ENCODE data around the gene USP54. TPM values are rescaled to one million over a fixed set of nuclear protein-coding genes. Genes with fewer than 3 reads are reported as not detected.

USP54 gene
- total RNA-seq, 1 donor from 2014 or later = 64.2 TPM

DNA sequence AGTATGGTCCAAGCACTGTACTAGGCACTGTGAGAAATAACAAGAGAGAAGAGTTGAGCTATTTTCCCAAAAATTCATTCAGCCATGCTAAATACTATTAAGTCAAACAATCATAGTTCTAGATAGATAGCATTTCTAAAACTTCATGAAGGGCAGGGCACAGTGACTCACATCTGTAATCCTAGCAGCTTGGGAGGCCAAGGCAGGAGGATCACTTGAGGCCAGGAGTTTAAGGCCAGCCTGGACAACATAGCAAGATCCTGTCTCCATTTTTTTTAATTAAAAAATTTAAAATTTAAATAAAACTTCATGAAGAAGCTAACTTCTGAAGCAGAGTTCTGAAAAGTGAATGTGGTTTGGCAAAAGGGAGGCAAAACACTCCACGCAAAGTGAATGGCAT lies 29.9 kb downstream of the USP54 start:
- TF ChIP-seq, protein P1, sequence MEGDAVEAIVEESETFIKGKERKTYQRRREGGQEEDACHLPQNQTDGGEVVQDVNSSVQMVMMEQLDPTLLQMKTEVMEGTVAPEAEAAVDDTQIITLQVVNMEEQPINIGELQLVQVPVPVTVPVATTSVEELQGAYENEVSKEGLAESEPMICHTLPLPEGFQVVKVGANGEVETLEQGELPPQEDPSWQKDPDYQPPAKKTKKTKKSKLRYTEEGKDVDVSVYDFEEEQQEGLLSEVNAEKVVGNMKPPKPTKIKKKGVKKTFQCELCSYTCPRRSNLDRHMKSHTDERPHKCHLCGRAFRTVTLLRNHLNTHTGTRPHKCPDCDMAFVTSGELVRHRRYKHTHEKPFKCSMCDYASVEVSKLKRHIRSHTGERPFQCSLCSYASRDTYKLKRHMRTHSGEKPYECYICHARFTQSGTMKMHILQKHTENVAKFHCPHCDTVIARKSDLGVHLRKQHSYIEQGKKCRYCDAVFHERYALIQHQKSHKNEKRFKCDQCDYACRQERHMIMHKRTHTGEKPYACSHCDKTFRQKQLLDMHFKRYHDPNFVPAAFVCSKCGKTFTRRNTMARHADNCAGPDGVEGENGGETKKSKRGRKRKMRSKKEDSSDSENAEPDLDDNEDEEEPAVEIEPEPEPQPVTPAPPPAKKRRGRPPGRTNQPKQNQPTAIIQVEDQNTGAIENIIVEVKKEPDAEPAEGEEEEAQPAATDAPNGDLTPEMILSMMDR (IDR thresholded peaks at IDR 0.05; ENCODE audit: insufficient read depth, low read length, poor library complexity, severe bottlenecking) = no peak
- DNase-seq (ENCODE audit: low read depth) = no peak
- Histone ChIP-seq H3K27me3 (ENCODE audit: control insufficient read depth, insufficient read depth, low read length) (no peaks in the 10 kb centered on the region), H3K4me3 (ENCODE audit: low read depth, low read length) (no peak overlapping the region), H3K36me3 (ENCODE audit: control insufficient read depth, insufficient read depth, low read length) (no peaks in the 10 kb centered on the region)

DNA sequence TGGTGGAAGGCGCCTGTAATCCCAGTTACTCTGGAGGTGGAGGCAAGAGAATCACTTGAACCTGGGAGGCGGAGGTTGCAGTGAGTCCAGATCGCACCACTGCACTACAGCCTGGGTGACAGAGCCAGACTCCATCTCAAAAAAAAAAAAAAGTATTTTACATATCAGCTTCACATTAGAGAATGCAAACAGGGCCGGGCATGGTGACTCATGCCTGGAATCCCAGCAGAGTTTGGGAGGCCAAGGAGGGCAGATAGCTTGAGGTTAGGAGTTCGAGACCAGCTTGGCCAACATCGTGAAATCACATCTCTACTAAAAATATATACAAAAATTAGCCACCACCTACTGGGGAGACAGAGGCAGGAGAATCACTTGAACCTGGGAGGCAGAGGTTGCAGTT lies 31.6 kb downstream of the USP54 start:
- no peak for DNase-seq (ENCODE audit: low read depth)
- Histone ChIP-seq H3K36me3 (ENCODE audit: control insufficient read depth, insufficient read depth, low read length) (no peaks in the 10 kb centered on the region), H3K27me3 (ENCODE audit: control insufficient read depth, insufficient read depth, low read length) (no peaks in the 10 kb centered on the region), H3K4me3 (ENCODE audit: low read depth, low read length) (no peak overlapping the region)
- TF ChIP-seq, protein P1 (IDR thresholded peaks at IDR 0.05; ENCODE audit: insufficient read depth, low read length, poor library complexity, severe bottlenecking) = no peak

DNA sequence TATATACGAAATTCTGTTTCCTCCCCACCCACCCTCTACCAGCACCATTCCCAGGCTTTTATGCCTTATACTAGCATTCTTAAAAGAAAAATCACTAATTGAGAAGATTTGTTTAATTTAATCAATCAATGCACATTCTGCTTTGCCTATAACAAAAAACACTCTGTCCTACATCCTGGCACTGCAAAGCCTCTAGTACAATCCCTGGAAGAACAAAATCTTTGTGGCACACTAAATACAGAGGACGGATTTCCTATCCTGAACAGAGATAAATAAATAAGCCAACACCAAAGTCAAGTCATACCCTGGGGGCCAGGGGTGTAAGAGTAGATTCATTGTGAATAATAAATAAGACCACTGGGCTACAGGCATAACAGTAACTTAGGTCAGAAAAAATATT lies 34.3 kb downstream of the USP54 start:
- TF ChIP-seq, protein P1 (IDR thresholded peaks at IDR 0.05; ENCODE audit: insufficient read depth, low read length, poor library complexity, severe bottlenecking) = no peak
- no peak overlapping the region for H3K4me3 ChIP-seq (ENCODE audit: low read depth, low read length)
- H3K27me3 ChIP-seq (ENCODE audit: control insufficient read depth, insufficient read depth, low read length) = no peaks in the 10 kb centered on the region
- no peaks in the 10 kb centered on the region for H3K36me3 ChIP-seq (ENCODE audit: control insufficient read depth, insufficient read depth, low read length)
- DNase-seq (ENCODE audit: low read depth) = no peak

DNA sequence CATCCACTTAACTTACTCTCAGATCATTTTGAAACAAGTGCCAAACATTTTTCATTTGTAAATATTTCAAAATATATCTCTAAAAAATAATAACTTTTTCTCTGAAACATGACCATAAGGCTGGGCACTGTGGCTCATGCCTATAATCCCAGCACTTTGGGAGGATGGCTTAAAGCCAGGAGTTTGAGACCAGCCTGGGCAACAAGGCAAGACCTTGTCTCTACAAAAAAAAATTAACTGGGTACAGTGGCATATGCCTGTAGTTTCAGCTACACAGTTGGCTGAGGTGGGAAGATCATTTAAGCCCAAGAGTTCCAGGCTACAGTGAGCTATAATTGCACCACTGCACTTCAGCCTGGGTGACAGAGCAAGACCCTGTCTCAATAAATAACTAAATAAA lies 36.4 kb downstream of the USP54 start:
- no peak for DNase-seq (ENCODE audit: low read depth)

DNA sequence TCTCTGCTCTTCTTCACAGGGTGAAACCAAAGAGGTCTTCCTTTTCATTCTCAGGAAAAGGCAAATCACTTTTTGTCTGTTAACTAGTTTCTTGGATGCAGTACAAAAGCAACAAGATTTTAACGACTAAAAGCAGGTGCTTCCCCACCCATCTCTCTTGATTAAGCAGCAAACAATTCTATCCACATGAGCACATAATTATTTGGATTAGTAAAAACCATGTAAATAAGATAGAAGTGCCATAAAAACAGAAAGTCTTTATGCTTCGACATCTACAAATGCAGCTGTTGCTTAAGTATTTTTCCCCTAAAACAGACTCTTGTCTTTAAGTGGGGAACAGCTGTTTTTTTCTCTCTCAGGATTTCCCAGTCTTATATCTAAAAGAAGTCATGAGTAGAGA lies 37.4 kb downstream of the USP54 start:
- Histone ChIP-seq H3K4me3 (ENCODE audit: low read depth, low read length) (no peak overlapping the region), H3K27me3 (ENCODE audit: control insufficient read depth, insufficient read depth, low read length) (no peaks in the 10 kb centered on the region), H3K36me3 (ENCODE audit: control insufficient read depth, insufficient read depth, low read length) (no peaks in the 10 kb centered on the region)
- TF ChIP-seq, protein P1 (IDR thresholded peaks at IDR 0.05; ENCODE audit: insufficient read depth, low read length, poor library complexity, severe bottlenecking) = no peak
- DNase-seq (ENCODE audit: low read depth) = no peak

More for the DNA sequence above, 36.4 kb downstream of the USP54 start:
- Histone ChIP-seq H3K36me3 (ENCODE audit: control insufficient read depth, insufficient read depth, low read length) (no peaks in the 10 kb centered on the region), H3K4me3 (ENCODE audit: low read depth, low read length) (no peak overlapping the region), H3K27me3 (ENCODE audit: control insufficient read depth, insufficient read depth, low read length) (no peaks in the 10 kb centered on the region)
- TF ChIP-seq, protein P1 (IDR thresholded peaks at IDR 0.05; ENCODE audit: insufficient read depth, low read length, poor library complexity, severe bottlenecking) = no peak
